T-cell (primary cell): ENCODE measurements around the gene DMAP1. TPM values are rescaled to one million over a fixed set of nuclear protein-coding genes. Genes with fewer than 3 reads are reported as not detected.
A peak's percentile ranks its signal among the peaks of the same experiment; 100 is the strongest.
"Not testable (repeated sequence)": the region's sequence is repeated elsewhere in the genome, so short reads cannot be mapped to it uniquely, and the experiment has no call there.

ENCODE experiments used
- ATAC-seq, 4 experiments: fragments of 200-7000 bp in 3 of 4; fragments of 150-1000 bp in 1 of 4; cut with Tn5 transposase; replicated peaks in 1 of 4; 1 replicate in 3 of 4; 2 replicates in 1 of 4; pipeline ENCODE4 v1.10.0; 2021; ENCODE audit warnings: moderate library complexity in 3 of 4, mild to moderate bottlenecking in 2 of 4, moderate number of reproducible peaks in 1 of 4
- CTCF ChIA-PET, 2 donors: fragments of 300-600 bp; sonication (Branson Sonifier 250); formaldehyde crosslinking; loops; one replicate each; lab custom pipeline; 2022; ENCODE audit warnings: antibody characterized with exemption in 2 of 2; lab: Charles Lee
- POLR2A ChIA-PET, 2 donors: fragments of 300-600 bp; sonication (Branson Sonifier 250); formaldehyde crosslinking; loops; one replicate each; lab custom pipeline; 2022; ENCODE audit warnings: antibody characterized with exemption in 2 of 2; lab: Charles Lee
- DNase-seq, 35 experiments: peaks; one replicate each; pipeline versions ENCODE4 v3.0.0 to v3.0.0-alpha.2; 2013 to 2023
- H3K27ac ChIP-seq: one replicate; pipeline ENCODE4 v1.5.1; 2013; ENCODE audit warnings: low read length
- H3K27me3 ChIP-seq, 2 experiments: replicated peaks in 1 of 2; 1 replicate in 1 of 2; 2 replicates in 1 of 2; pipeline versions ENCODE4 v1.6.1 to v1.7.0; 2013; ENCODE audit warnings: low read length in 1 of 2, mixed read lengths in 1 of 2; ENCODE audit not compliant: control insufficient read depth in 2 of 2, insufficient read depth in 2 of 2; ENCODE audit errors: extremely low read depth in 1 of 2
- H3K36me3 ChIP-seq, 2 donors: 1 replicate in 1 of 2; 2 replicates in 1 of 2; pipeline versions ENCODE4 v1.6.1 to v1.7.0; 2013; ENCODE audit warnings: low read length in 1 of 2; ENCODE audit not compliant: control insufficient read depth in 2 of 2, insufficient read depth in 1 of 2; ENCODE audit errors: extremely low read depth in 1 of 2
- H3K4me1 ChIP-seq, 2 experiments: 1 replicate in 1 of 2; 2 replicates in 1 of 2; pipeline versions ENCODE4 v1.6.1 to v1.7.0; 2013; ENCODE audit warnings: low read length in 2 of 2, mixed read lengths in 1 of 2; ENCODE audit not compliant: insufficient read depth in 2 of 2, control insufficient read depth in 1 of 2; ENCODE audit errors: extremely low read depth in 1 of 2
- H3K4me3 ChIP-seq, 2 donors: 1 replicate in 1 of 2; 2 replicates in 1 of 2; pipeline versions ENCODE4 v1.5.1 to v1.7.0; 2013; ENCODE audit warnings: mild to moderate bottlenecking in 2 of 2, low read length in 1 of 2, moderate library complexity in 1 of 2; ENCODE audit not compliant: control insufficient read depth in 1 of 2; ENCODE audit errors: extremely low read depth in 1 of 2
- H3K9me3 ChIP-seq: 2 replicates; pipeline ENCODE4 v1.7.0; 2013
- H3K27ac Mint-ChIP-seq, 2 donors: one replicate each; pipeline ENCODE4 v1.8.0; 2020 to 2021; ENCODE audit warnings: mild to moderate bottlenecking in 2 of 2, mixed read lengths in 2 of 2
- H3K27me3 Mint-ChIP-seq, 2 donors: one replicate each; pipeline ENCODE4 v1.8.0; 2021 to 2022; ENCODE audit warnings: mixed read lengths in 2 of 2
- H3K36me3 Mint-ChIP-seq: one replicate; pipeline ENCODE4 v1.8.0; 2021; ENCODE audit warnings: mixed read lengths
- H3K4me1 Mint-ChIP-seq, 3 donors: one replicate each; pipeline ENCODE4 v1.8.0; 2020 to 2022; ENCODE audit warnings: mixed read lengths in 3 of 3, mild to moderate bottlenecking in 1 of 3
- H3K4me3 Mint-ChIP-seq, 3 donors: one replicate each; pipeline ENCODE4 v1.8.0; 2020 to 2022; ENCODE audit warnings: mild to moderate bottlenecking in 3 of 3, mixed read lengths in 3 of 3, moderate library complexity in 3 of 3
- H3K9me3 Mint-ChIP-seq, 3 donors: one replicate each; pipeline ENCODE4 v1.8.0; 2020 to 2022; ENCODE audit warnings: mixed read lengths in 3 of 3
- WGBS: methylation state at CpG from one replicate; pipeline ENCODE4 v1.1.5; 2013; ENCODE audit warnings: missing lambda C conversion rate; ENCODE audit not compliant: insufficient coverage; 5-methylcytosine and 5-hydroxymethylcytosine counted together
- total RNA-seq, 35 experiments: library from RNA in 6 of 35; stranded (reverse) in 6 of 35; fragments of 120-200 nt in 1 of 35; gene quantifications; one replicate each; pipeline versions ENCODE4 v1.2.1 to v1.2.4 and lab custom pipeline; 2013 to 2026

The DMAP1 gene
- total RNA-seq, 5 donors from 2014 or later (not counting 1 experiment from before 2014, with no cell fraction given) = 60.3 to 79.9 (median 75.3) TPM

DNA sequence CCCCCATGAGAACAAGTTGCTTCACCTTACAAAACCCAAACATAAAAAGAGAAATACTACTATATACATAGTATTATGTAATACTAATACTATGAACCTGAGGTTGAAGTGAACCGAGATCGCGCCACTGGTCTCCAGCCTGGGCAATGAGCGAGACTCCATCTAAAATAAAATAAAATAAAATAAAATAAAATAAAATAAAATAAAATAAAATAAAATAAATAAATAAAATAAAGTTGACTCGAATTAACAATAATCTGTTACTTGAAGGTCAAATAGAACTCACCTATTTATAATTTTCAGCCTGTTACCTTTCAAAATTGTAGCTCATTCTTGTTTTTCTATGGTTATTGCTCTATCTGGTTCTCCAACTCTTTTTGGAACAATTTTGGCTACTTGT is 6.7 kb upstream of the DMAP1 start:
- H3K27me3 Mint-ChIP-seq, H3K9me3 ChIP-seq, H3K36me3 Mint-ChIP-seq, DNase-seq, H3K4me3 Mint-ChIP-seq, H3K27ac Mint-ChIP-seq, H3K9me3 Mint-ChIP-seq, H3K4me1 ChIP-seq, H3K36me3 ChIP-seq, ATAC-seq, H3K27ac ChIP-seq, H3K4me3 ChIP-seq, CTCF ChIA-PET, POLR2A ChIA-PET, H3K4me1 Mint-ChIP-seq: not testable (repeated sequence)
- WGBS = no CpG with 5 or more reads among the region's 5 CpGs
- H3K27me3 ChIP-seq = peaks cover 0 to 17% of the 10 kb centered on the region in 2 experiments

- no peak for ATAC-seq
- CTCF ChIA-PET = no interaction called here
- no peak for DNase-seq
- no peaks in the 10 kb centered on the region for H3K36me3 ChIP-seq
- no peak overlapping the region for H3K27ac ChIP-seq
- Mint-ChIP-seq H3K9me3 (no peaks in the 10 kb centered on the region), H3K36me3 (no peaks in the 10 kb centered on the region), H3K27me3 (peaks cover 0 to 8% of the 10 kb centered on the region in 2 donors), H3K4me1 (peaks cover 8 to 16% (median 14%) of the 10 kb centered on the region in 3 donors), H3K27ac (no peak overlapping the region), H3K4me3 (no peak overlapping the region)
- H3K4me3 ChIP-seq = no peak overlapping the region
- peaks cover 0 to 8% of the 10 kb centered on the region in 2 experiments for H3K4me1 ChIP-seq
- peaks cover 0 to 14% of the 10 kb centered on the region in 2 experiments for H3K27me3 ChIP-seq
- POLR2A ChIA-PET = no interaction called here
- no peaks in the 10 kb centered on the region for H3K9me3 ChIP-seq
Observed at GRCh38 chr1:44208226-44208625, 5.0 kb upstream of the DMAP1 start.

DNA sequence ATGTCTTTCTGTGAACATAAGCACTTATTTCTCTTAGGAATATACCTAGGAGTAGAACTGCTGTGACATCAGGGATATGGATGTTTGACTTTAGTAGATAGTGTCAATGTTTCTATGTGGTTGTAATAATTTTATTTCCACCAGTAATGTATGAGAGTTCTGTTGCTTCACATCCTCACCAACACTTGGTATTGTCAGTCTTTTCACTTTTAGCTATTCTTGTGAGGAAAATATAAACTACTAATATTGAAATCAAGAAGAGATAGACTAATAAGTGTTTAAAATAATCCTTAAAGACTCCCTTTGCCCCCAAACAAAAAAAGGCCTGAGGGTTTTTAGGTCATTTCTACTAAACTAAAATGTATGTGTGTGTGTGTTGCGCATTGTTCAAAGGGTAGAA is 2.7 kb upstream of the DMAP1 start:
- Mint-ChIP-seq H3K4me3 (no peak overlapping the region), H3K4me1 (peaks cover 28 to 34% (median 29%) of the 10 kb centered on the region in 3 donors), H3K27ac (no peak overlapping the region), H3K9me3 (no peaks in the 10 kb centered on the region), H3K36me3 (peaks cover 7% of the 10 kb centered on the region), H3K27me3 (peaks cover 0 to 6% of the 10 kb centered on the region in 2 donors)
- Histone ChIP-seq H3K9me3 (no peaks in the 10 kb centered on the region), H3K27ac (no peak overlapping the region), H3K4me3 (no peak overlapping the region), H3K27me3 (peaks cover 0 to 4% of the 10 kb centered on the region in 2 experiments), H3K36me3 (peaks cover 4 to 10% of the 10 kb centered on the region in 2 donors), H3K4me1 (peaks cover 4 to 23% of the 10 kb centered on the region in 2 experiments)
- WGBS = no CpG with 5 or more reads among the region's 1 CpG
- DNase-seq = no peak
- CTCF ChIA-PET = interaction anchor here in 1 of 2 donors (1.8 kb wide), 1 partner anchor 16 kb away, joined by 4 read pairs; no protein-coding TSS in a partner anchor
- no peak for ATAC-seq
- POLR2A ChIA-PET = no interaction called here

GRCh38 chr1:44212355-44213221 is 683 bp upstream of the DMAP1 start:
- ATAC-seq (peak in 2 of 4 experiments; percentile 15 to 55), DNase-seq (peak in 28 of 35 experiments; percentile 11 to 70 (median 32))
- Mint-ChIP-seq H3K27ac (peak overlapping the region; percentile 96 to 97), H3K4me1 (peaks cover 29 to 48% (median 33%) of the 10 kb centered on the region in 3 donors), H3K27me3 (no peaks in the 10 kb centered on the region), H3K9me3 (no peaks in the 10 kb centered on the region), H3K4me3 (peak overlapping the region; percentile 90 to 95 (median 91)), H3K36me3 (peaks cover 10% of the 10 kb centered on the region)
- Histone ChIP-seq H3K4me1 (peaks cover 4 to 27% of the 10 kb centered on the region in 2 experiments), H3K36me3 (peaks cover 4 to 24% of the 10 kb centered on the region in 2 donors), H3K27me3 (no peaks in the 10 kb centered on the region), H3K9me3 (no peaks in the 10 kb centered on the region), H3K4me3 (peak overlapping the region; percentile 82 to 90), H3K27ac (peak overlapping the region; percentile 63)
- POLR2A ChIA-PET = interaction anchor here (0.6 to 0.7 kb wide), 3 partner anchors 36 to 710 kb away, joined by 3 to 5 read pairs (median 3); no protein-coding TSS in a partner anchor
- CTCF ChIA-PET = interaction anchor here (1.0 to 1.8 kb wide), 4 partner anchors 14 to 1091 kb away, joined by 3 to 4 read pairs (median 4); no protein-coding TSS in a partner anchor
- 44% methylated on average over 5 of the region's 9 CpGs for WGBS

GRCh38 chr1:44217809-44218410 is 4.6 kb downstream of the DMAP1 start:
- peaks cover 18 to 42% (median 29%) of the 10 kb centered on the region in 3 donors for H3K4me1 Mint-ChIP-seq
- no peak overlapping the region for H3K4me3 Mint-ChIP-seq

More at GRCh38 chr1:44217809-44218410, 4.6 kb downstream of the DMAP1 start:
- Mint-ChIP-seq H3K27ac (no peak overlapping the region), H3K36me3 (peaks cover 24% of the 10 kb centered on the region), H3K9me3 (no peaks in the 10 kb centered on the region), H3K27me3 (no peaks in the 10 kb centered on the region)
- 66% methylated on average over 4 of the region's 4 CpGs for WGBS
- no peak overlapping the region for H3K4me3 ChIP-seq
- ChIA-PET CTCF (interaction anchor here (0.6 to 0.7 kb wide), 3 partner anchors 10 to 376 kb away, joined by 3 read pairs; no protein-coding TSS in a partner anchor), POLR2A (interaction anchor here in 1 of 2 donors (0.6 kb wide), 1 partner anchor 649 kb away, joined by 3 read pairs; no protein-coding TSS in a partner anchor)
- no peaks in the 10 kb centered on the region for H3K9me3 ChIP-seq
- H3K27ac ChIP-seq = no peak overlapping the region
- DNase-seq (peak; percentile 25 to 78 (median 60)), ATAC-seq (peak; percentile 42 to 55 (median 44))
- no peaks in the 10 kb centered on the region for H3K27me3 ChIP-seq
- peaks cover 4 to 26% of the 10 kb centered on the region in 2 experiments for H3K4me1 ChIP-seq
- peaks cover 8 to 69% of the 10 kb centered on the region in 2 donors for H3K36me3 ChIP-seq
